OCI-LY3 (cell line): ENCODE data around the gene CLPTM1L.

Experiments
- CTCF ChIP-seq: fragments of 200-600, 300-600 bp; sonication (generic); IDR thresholded peaks from 2 replicates; pipeline ENCODE4 v1.5.1; 2014; ENCODE audit warnings: antibody characterized with exemption, low read length, low read depth
- EZH2phosphoT487 ChIP-seq: fragments of 200-600 bp; shearing (Covaris generic); IDR thresholded peaks from 2 replicates; pipeline ENCODE4 v1.6.1; 2018; ENCODE audit warnings: antibody characterized with exemption, mixed run types, low read depth

- TF ChIP-seq EZH2phosphoT487 (no peak), CTCF (no peak)
Observed at GRCh38 chr5:1320436-1321344, 24.2 kb downstream of the CLPTM1L start.
